ENCODE results near the gene ATF4.

GRCh38 chr22:39475902-39476301 is 44.5 kb upstream of the ATF4 start:
- TF ChIP-seq CTCF (IDR thresholded peaks at IDR 0.05) (no peak), POLR2A (IDR thresholded peaks at IDR 0.05) (no peak)
